Activated CD4-positive, alpha-beta T cell treated with anti-CD3 and anti-CD28 coated beads, Interleukin-2, amount 10 ng/mL, durations not matched to agents 24 days and 14 days (primary cell): ENCODE measurements around the gene ELAC2. TPM values are rescaled to one million over a fixed set of nuclear protein-coding genes. Genes with fewer than 3 reads are reported as not detected.
A peak's percentile ranks its signal among the peaks of the same experiment; 100 is the strongest.

Source experiments
- DNase-seq: peaks from one replicate; pipeline ENCODE4 v3.0.0; 2022
- H3K27ac Mint-ChIP-seq: one replicate; pipeline ENCODE4 v1.8.0; 2022; ENCODE audit warnings: mild to moderate bottlenecking, mixed read lengths
- H3K27me3 Mint-ChIP-seq: one replicate; pipeline ENCODE4 v1.8.0; 2022; ENCODE audit warnings: mixed read lengths
- H3K36me3 Mint-ChIP-seq: one replicate; pipeline ENCODE4 v1.8.0; 2022; ENCODE audit warnings: low read depth, mild to moderate bottlenecking, mixed read lengths
- H3K4me1 Mint-ChIP-seq: one replicate; pipeline ENCODE4 v1.8.0; 2021; ENCODE audit warnings: mixed read lengths
- H3K4me3 Mint-ChIP-seq: one replicate; pipeline ENCODE4 v1.8.0; 2022; ENCODE audit warnings: mild to moderate bottlenecking, moderate library complexity, mixed read lengths
- H3K9me3 Mint-ChIP-seq: one replicate; pipeline ENCODE4 v1.8.0; 2021; ENCODE audit warnings: mixed read lengths
- intact Hi-C: fragments of 100-400 bp; cut with micrococcal nuclease; formaldehyde crosslinking; loops from one replicate; pipeline ENCODE4 v1.15.1; 2023
- total RNA-seq: library from RNA; stranded (reverse); gene quantifications from 2 replicates; pipeline ENCODE4 v1.2.3, GENCODE V29; 2022

Gene ELAC2, protein sequence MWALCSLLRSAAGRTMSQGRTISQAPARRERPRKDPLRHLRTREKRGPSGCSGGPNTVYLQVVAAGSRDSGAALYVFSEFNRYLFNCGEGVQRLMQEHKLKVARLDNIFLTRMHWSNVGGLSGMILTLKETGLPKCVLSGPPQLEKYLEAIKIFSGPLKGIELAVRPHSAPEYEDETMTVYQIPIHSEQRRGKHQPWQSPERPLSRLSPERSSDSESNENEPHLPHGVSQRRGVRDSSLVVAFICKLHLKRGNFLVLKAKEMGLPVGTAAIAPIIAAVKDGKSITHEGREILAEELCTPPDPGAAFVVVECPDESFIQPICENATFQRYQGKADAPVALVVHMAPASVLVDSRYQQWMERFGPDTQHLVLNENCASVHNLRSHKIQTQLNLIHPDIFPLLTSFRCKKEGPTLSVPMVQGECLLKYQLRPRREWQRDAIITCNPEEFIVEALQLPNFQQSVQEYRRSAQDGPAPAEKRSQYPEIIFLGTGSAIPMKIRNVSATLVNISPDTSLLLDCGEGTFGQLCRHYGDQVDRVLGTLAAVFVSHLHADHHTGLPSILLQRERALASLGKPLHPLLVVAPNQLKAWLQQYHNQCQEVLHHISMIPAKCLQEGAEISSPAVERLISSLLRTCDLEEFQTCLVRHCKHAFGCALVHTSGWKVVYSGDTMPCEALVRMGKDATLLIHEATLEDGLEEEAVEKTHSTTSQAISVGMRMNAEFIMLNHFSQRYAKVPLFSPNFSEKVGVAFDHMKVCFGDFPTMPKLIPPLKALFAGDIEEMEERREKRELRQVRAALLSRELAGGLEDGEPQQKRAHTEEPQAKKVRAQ
- 97.5 and 102 TPM in 2 replicates for total RNA-seq

DNA sequence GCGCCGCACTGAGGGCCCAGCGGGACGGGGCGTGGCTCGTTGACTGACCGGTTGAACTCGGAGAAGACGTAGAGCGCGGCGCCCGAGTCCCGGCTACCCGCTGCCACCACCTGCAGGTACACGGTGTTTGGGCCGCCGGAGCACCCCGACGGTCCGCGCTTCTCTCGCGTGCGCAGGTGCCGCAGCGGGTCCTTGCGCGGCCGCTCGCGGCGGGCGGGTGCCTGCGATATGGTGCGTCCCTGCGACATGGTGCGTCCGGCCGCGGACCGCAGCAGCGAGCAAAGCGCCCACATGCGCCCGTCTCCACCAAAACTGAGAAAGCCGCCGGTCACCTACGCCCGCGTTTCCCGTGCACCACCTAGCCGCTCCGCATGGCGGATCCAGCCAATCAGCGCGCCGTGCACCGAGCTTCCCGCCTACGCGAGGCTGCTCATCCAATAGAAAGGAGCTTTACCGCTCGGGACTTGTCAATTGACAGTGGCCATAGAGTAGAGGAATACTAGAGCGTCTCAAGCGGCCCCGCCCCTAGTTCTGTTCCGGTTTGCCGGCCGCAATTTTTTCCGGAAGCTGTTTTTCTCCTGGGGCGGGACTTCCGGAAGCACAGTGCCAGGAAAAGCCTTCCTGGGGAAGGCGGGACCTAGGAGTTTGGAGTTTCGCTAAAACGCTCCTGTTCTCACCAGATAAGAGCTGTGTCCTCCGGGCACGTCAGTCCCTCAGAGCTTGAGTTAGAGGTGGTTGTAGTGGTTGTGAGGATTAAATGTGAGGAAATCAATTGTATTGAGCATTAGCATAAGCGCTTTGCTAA is at the start of gene ELAC2:
ELAC2 (minus strand) TSS at position 373 of the 805 bp plus-strand sequence; CDS start at position 293, 80 bp downstream.
- intact Hi-C loops: loop anchor here (1.0 kb wide), 1 partner anchor 1282 kb away; no protein-coding TSS in a partner anchor
- Mint-ChIP-seq H3K4me3 (peak within 1 kb of the TSS; percentile 86), H3K9me3 (no peaks in the 10 kb centered on the region), H3K36me3 (peaks cover 41% of the 10 kb centered on the region), H3K27ac (peak within 1 kb of the TSS; percentile 91), H3K27me3 (no peaks in the 10 kb centered on the region), H3K4me1 (peaks cover 22% of the 10 kb centered on the region)
- DNase-seq: peak; percentile 99

DNA sequence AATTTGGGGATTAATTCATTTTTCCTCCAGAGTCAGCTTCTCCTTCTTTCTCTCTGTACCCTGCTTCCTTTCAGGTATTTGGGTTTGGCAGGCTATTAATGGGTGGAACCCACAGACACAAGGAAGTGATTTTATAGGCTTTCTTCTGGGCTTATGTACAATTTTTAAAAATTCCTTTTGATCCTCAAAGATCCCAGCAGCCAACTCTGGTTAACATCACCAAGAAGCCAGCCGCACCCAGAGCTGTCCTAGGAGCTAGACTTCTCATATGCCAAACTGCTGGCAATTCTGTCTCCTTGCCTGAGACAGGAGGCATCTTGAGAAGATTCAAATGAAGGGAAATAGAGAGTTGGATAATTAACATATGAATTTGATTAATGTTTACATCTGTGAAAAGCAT is 47.2 kb upstream of the ELAC2 start:
- DNase-seq: no peak
- Mint-ChIP-seq H3K36me3 (no peaks in the 10 kb centered on the region), H3K27ac (no peak overlapping the region), H3K4me3 (no peak overlapping the region), H3K27me3 (no peaks in the 10 kb centered on the region), H3K4me1 (no peaks in the 10 kb centered on the region), H3K9me3 (no peaks in the 10 kb centered on the region)
- intact Hi-C loops: no loop called here

DNA sequence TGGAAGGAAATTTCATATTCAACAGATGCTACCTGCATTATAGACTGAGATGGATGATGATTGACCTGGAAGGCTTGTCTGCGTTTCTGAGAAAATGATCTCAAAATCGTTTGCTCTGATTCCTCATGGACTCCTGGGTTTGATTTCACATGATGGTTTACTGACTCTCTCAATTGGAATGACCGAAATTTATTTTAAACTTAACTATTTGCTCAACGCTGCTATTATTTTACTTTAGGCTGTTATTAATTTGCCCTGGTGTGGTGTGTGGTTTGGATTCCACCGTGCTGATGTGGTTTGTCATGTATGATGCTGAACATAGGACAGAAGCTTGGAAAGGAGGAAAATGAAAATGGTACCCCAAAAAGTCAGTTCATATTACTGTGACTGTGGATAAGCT is 37.3 kb upstream of the ELAC2 start:
- H3K4me1 Mint-ChIP-seq: no peaks in the 10 kb centered on the region
- intact Hi-C loops: no loop called here
- no peaks in the 10 kb centered on the region for H3K36me3 Mint-ChIP-seq
- H3K4me3 Mint-ChIP-seq: no peak overlapping the region
- H3K27ac Mint-ChIP-seq: no peak overlapping the region
- H3K9me3 Mint-ChIP-seq: peaks cover 3% of the 10 kb centered on the region
- no peak for DNase-seq
- H3K27me3 Mint-ChIP-seq: no peaks in the 10 kb centered on the region

DNA sequence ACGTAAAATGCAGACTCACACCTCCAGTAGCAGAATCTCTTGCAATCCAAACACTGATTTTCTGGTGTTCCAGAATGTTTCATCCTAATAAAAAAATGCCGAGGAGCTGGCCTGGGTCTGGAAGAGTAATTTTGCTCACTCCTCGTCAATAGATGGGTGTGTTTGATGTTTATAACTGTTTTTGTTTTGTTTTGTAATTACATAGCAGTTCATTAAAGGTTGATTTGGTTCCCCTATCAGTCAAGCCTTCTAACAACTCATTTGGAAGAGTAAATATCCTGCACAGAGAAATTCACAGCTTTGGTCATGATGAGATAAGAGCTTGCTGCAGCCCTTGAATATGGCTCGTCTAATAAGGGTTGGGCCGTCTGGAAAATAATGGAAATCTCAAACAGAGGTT is 36.8 kb upstream of the ELAC2 start:
- no peak overlapping the region for H3K27ac Mint-ChIP-seq
- no peaks in the 10 kb centered on the region for H3K4me1 Mint-ChIP-seq
- H3K36me3 Mint-ChIP-seq: no peaks in the 10 kb centered on the region
- no peak overlapping the region for H3K4me3 Mint-ChIP-seq
- H3K27me3 Mint-ChIP-seq: no peaks in the 10 kb centered on the region
- intact Hi-C loops: no loop called here
- peaks cover 3% of the 10 kb centered on the region for H3K9me3 Mint-ChIP-seq
- no peak for DNase-seq

DNA sequence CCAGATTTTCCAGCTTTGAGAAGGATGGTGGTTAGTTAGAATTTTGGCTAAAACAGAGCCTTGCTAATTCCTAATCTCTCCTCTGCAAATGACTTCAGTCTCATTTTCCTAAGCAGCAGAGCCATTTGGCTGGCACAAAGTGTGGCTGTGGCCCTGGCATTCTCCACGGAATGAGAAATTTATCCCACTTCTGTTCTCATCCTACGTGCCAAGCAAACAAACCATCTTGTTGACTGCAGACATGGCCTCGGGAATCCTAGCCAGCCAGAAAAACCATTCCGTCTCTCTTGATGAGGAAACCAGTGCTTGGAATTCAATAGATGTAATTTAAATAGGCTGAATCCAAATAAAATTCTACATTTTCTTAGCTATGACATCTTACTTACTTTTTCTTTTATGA is 34.1 kb upstream of the ELAC2 start:
- H3K4me3 Mint-ChIP-seq: no peak overlapping the region
- H3K36me3 Mint-ChIP-seq: no peaks in the 10 kb centered on the region
- no peaks in the 10 kb centered on the region for H3K4me1 Mint-ChIP-seq
- H3K9me3 Mint-ChIP-seq: peaks cover 3% of the 10 kb centered on the region
- no peak for DNase-seq
- intact Hi-C loops: no loop called here
- H3K27me3 Mint-ChIP-seq: no peaks in the 10 kb centered on the region
- H3K27ac Mint-ChIP-seq: no peak overlapping the region

DNA sequence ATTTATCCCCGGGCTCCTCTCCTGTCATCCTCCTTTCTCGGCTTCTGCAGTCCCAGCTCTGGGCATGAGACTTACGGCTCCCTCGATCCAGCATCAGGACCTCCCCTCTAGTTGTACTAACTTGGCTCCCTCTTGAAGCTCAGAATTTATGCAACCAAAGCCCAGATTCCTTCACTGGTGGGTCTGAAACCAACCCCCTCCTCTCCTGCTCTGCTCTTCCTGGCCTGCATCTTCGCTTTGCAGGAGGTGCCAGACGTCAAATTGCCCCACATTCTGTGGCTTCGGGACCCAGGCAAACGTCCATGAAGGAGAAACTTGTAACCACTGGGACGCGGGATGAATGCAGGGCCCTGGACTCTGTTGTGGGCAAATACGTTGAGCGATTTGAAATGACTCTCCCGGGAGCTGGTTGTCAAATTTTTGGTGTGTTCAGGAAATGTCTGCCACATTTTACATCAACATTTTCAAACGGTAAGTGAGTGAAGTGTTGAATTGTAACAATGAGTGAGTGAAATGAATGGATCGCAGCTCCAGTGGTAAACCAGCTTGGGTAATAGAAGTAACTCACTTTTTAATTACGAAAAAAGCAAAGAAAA is 29.3 kb upstream of the ELAC2 start:
- Mint-ChIP-seq H3K4me1 (no peaks in the 10 kb centered on the region), H3K4me3 (no peak overlapping the region), H3K27ac (no peak overlapping the region), H3K36me3 (no peaks in the 10 kb centered on the region), H3K27me3 (no peaks in the 10 kb centered on the region), H3K9me3 (no peaks in the 10 kb centered on the region)
- intact Hi-C loops: no loop called here
- no peak for DNase-seq

DNA sequence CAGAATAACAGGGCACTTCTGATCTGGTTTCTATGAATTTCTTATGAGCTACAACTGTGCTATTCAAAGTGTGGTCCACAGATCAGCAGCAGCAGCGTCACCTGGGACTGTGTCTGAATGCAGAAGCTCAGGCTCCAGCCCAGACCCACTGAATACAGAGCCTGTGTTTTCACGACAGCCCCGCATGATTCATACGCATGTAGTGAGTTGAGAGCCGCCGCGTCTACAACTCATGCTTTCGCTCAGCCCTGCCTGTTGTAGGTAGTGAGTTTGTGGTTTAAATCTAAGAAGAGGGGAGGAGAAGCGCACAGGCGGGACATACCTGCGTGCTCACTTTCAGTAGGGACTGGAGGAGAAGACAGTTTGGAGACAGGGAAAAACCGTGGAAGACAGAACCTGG is 28.5 kb upstream of the ELAC2 start:
- intact Hi-C loops: no loop called here
- DNase-seq: no peak
- Mint-ChIP-seq H3K27ac (no peak overlapping the region), H3K4me3 (no peak overlapping the region), H3K9me3 (no peaks in the 10 kb centered on the region), H3K4me1 (no peaks in the 10 kb centered on the region), H3K36me3 (no peaks in the 10 kb centered on the region), H3K27me3 (no peaks in the 10 kb centered on the region)

DNA sequence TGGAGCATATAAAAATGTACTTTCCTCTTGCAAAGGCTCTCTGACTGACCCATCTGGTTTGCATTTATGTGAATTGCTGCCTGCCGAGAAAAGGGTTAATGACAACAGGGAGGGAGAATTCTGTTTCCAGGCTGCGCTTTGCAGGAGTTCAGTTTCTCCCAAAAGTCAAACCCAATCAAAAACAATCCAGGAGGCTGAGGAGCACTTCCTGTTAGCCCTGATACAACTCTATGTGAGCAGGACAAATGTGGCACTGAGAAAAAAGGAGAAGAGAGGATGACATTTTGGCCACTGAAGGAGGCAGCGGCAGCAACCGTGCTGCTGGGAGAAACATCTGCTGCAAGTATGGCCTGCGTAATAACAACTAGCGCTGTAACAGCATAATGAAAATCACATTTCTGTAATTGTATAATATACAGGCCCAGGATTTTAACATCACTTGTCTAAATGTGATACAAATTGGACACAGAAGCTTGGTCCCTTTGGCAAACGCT is 26.8 kb upstream of the ELAC2 start:
- no peak overlapping the region for H3K27ac Mint-ChIP-seq
- DNase-seq: no peak
- H3K4me3 Mint-ChIP-seq: no peak overlapping the region
- H3K4me1 Mint-ChIP-seq: no peaks in the 10 kb centered on the region
- H3K9me3 Mint-ChIP-seq: no peaks in the 10 kb centered on the region
- H3K27me3 Mint-ChIP-seq: no peaks in the 10 kb centered on the region
- intact Hi-C loops: no loop called here
- no peaks in the 10 kb centered on the region for H3K36me3 Mint-ChIP-seq

DNA sequence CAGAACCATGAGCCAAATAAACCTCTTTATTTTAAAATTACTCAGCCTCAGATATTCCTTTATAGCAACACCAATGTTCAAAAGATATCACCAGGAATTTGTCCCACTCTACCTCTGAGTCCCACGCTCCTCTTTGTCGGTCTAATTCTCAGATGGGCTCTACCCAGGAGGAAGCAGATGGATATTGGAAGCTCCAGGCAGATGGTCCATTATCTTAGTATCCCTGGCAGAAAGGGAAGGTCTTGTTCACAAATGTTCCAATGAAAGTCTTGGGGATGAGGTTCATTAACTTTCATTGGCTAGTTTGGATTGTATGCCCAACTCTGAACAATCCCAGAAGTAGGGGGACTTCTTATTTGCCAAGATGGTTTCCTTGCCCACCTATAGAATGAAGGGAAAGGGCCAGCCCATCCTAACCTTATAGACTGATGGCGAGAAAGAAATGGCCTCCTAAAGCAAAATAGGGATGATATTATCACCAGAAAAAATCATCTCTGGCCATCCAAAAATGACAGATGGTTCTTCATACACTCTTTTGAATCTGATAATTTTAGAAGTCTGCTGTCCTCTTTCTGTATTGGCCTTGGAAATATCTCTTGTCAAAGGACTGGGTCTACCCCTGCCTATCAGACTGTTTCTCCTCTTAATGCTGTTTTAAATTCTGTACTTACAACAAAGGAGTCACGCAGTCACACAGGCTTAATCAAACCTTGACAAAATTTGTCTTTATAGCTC is 21.3 kb upstream of the ELAC2 start:
- peaks cover 4% of the 10 kb centered on the region for H3K9me3 Mint-ChIP-seq
- peaks cover 4% of the 10 kb centered on the region for H3K27me3 Mint-ChIP-seq
- H3K36me3 Mint-ChIP-seq: no peaks in the 10 kb centered on the region
- no peak overlapping the region for H3K27ac Mint-ChIP-seq
- no peak overlapping the region for H3K4me3 Mint-ChIP-seq
- no peak for DNase-seq
- intact Hi-C loops: no loop called here
- H3K4me1 Mint-ChIP-seq: no peaks in the 10 kb centered on the region

DNA sequence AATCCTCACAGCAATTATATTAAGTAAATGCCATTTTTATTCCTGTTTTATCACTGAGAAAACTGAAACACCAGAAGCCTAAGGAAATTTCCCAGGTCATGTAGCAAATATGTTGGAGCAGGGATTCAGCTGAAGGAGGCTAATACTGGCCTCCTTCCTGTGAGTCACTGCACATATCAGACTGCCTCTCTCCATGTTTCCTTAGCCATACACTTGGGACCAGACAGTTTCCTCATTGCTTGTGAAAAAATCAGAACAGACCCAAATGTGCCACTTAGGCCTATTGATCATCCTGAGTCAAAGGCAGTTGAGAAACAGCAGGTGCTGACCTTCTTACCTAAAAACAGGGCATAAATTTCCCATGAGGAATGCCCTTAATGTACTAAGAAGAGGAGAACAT is 18.9 kb upstream of the ELAC2 start:
- DNase-seq: no peak
- intact Hi-C loops: no loop called here
- H3K27ac Mint-ChIP-seq: no peak overlapping the region
- H3K4me3 Mint-ChIP-seq: no peak overlapping the region
- peaks cover 3% of the 10 kb centered on the region for H3K4me1 Mint-ChIP-seq
- peaks cover 4% of the 10 kb centered on the region for H3K27me3 Mint-ChIP-seq
- no peaks in the 10 kb centered on the region for H3K36me3 Mint-ChIP-seq
- peaks cover 4% of the 10 kb centered on the region for H3K9me3 Mint-ChIP-seq

DNA sequence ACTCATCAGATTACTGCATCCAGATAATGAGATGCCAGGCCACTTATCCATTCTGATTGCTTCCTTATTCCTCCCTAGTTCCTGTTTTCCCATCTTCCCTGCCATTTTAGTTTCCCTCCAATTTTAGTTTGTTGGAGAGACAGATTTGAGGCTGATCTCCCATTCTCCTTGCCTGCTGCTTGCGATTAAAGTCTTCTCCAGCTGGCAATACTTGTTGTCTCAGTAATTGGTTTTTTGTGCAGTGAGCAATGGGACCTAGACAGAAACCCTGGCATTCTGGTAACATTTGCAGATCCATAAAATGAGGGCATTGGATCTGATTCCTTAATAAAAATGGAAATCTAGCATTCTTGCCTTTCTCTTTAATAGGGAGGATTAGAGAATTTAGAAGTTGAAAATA is 17.6 kb upstream of the ELAC2 start:
- intact Hi-C loops: no loop called here
- peaks cover 4% of the 10 kb centered on the region for H3K27me3 Mint-ChIP-seq
- H3K9me3 Mint-ChIP-seq: peaks cover 4% of the 10 kb centered on the region
- H3K4me1 Mint-ChIP-seq: peaks cover 4% of the 10 kb centered on the region
- H3K36me3 Mint-ChIP-seq: no peaks in the 10 kb centered on the region
- H3K4me3 Mint-ChIP-seq: no peak overlapping the region
- no peak overlapping the region for H3K27ac Mint-ChIP-seq
- no peak for DNase-seq

DNA sequence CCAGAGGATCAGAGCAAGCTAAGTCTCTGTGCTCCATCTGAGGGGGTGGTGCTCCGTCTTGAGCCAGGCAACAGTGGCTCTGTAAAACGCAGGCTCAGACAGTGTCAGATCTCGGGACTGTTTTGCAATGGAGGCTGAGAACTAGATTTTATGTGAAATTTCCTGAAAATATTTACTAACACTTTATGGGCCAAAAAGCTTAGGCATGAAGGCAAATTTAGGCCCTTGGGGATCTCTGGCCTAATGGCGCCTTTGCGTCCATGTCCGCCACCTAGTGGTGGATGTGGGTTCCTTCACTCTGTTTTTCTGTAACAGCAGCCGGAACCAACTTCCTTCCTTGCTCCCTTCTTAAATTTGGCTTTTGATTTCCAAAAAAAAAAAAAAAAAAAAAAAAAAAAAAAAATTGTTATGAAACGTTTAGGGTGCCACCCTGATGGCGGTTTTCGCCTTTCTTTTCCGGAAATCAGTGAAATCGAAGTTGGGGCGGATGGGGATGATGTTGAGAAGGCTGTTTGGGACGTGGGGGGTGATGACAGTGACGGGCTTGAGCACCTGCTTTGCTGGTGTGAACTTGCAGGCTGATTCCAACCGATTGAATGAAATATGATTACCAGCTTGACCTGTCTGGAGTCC is 14.0 kb upstream of the ELAC2 start:
- Mint-ChIP-seq H3K27me3 (peaks cover 4% of the 10 kb centered on the region), H3K4me1 (peaks cover 4% of the 10 kb centered on the region), H3K36me3 (no peaks in the 10 kb centered on the region), H3K9me3 (peaks cover 4% of the 10 kb centered on the region), H3K27ac (no peak overlapping the region), H3K4me3 (no peak overlapping the region)
- intact Hi-C loops: no loop called here
- DNase-seq: peak; percentile 85
